NCI-H2171 (cell line): ENCODE measurements around the gene TMEM207.

ENCODE experiments used
- DNase-seq: peaks from one replicate; lab custom pipeline; 2025; lab: John Stamatoyannopoulos, UW

TMEM207 gene

GRCh38 chr3:190444006-190444405 is 5.7 kb downstream of the TMEM207 start:
- no peak for DNase-seq

DNA sequence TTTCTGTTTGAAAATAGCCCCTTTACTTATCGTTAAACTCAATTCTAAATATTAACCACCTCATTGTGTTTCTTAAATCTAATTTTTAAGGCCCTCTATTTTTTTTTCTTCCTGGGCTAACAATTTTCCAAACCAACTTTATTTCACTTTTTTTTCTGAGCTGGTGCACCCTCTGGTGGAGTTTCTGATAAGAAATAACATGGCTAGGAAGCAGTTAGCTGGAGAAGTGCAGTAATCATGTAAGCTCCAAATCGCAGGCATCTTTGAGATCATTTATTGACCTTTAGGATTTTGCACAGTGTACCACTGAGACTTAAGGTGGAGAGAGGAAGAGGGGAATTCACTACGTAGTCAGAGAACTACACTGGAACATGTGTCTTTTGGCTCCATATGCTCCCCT is 6.4 kb downstream of the TMEM207 start:
- no peak for DNase-seq

DNA sequence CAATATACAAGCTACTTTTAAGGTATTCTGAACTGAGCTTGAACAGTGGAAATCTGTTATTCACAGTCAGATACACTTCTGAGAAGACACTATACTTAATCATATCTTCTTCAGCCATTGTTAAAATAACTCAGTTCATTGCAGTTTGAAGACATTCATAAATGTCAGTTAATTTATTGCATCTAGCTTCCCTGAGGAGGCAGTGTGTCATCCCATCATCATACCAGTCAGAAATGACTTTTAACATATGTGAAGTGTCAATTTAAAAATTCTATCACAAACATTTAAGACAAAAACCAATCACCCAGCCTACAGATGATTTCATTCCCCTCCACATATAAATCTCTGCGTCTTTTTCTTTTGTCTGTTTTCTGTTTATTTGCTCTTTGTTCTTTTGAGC is 7.5 kb downstream of the TMEM207 start:
- no peak for DNase-seq

DNA sequence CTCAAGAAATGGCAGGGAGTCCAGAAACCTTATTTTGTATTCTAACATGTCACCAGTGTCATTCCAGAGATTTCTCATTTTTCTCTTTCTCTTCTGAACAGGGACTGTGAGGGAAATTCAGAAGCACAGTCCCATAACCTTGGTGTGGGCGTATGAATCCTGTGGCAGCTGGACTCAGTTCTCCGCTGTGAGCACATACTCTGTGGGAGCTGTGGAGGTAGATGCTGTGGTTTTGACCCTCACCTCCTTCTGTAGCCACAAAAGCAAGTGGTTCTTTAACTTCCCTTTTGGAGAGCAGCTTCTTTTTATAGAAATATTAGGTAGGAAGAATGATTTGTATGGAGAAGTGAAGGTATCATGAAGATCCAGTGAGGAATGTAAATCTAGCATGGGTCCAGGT is 13.4 kb downstream of the TMEM207 start:
- DNase-seq = no peak

DNA sequence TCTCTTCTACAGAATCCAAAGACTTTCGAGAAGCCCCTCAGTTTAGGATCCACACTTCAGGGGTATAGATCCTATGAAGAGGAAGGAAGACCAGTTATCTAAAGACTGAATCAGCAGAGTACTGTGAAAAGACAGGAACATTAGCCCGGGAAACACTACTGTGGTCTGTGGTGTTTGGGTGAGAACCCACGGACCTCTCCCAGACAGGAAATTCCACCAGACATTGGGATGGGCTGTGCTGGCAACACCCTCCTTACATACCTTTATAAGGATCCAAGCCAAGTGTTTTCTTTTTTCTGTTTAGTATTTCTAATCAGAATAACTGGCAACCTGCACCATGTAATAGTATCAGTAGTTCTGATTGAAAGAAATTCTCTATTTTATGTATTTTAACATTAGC is 14.1 kb downstream of the TMEM207 start:
- DNase-seq = no peak

DNA sequence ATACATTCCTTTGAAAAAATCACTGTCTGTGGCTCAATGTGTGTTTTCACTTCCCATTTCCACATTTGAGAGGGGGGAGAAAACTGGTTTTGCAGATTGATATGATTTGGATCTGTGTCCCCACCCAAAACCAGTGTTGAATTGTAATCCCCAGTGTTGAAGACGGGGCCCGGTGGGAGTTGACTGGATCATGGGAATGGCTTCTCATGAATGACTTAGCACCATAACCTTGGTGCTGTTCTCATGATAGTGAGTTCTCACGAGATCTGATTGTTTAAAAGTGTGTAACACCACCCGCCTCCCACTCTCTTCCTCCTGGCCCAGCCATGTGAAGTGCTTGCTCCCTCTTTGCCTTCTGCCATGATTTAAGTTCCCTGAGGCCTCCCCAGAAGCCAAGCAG is 16.1 kb downstream of the TMEM207 start:
- no peak for DNase-seq

DNA sequence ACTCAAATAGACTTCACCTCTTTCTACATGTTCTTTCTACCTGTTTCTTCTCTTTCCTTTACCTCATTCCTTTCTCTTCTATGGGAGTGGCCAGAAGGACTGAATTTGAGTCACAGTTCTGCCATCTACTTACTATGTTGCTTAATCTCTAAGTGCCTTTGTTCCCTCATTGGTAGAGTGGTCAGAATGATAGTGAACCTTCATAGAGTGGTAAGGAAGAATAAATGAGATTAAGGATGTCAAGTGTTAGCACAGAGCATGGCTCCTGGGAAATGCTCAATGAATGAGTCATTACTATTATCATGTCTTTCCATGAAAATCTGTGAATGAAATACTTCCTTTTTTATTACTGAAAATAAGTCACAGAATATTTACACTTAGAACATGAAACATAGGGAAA is 17.5 kb downstream of the TMEM207 start:
- no peak for DNase-seq

DNA sequence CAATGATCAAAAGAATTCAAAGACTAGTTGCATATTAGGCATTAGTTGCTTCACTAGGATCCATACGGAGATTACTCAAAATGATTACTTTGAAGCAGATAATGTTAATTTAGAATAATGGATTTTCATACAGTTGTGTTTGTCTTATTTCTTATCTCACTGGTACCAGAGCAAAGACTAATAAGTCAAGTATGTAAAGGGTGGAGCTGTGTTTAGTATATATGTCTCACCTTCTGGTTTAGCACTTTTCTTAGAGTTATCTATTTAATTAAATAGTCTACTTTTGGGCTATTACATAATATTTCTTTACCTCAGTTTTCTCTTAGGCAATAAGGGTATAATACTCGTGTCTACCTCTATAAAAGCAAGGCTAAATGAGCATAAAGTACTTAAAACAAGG is 18.8 kb downstream of the TMEM207 start:
- no peak for DNase-seq

GRCh38 chr3:190429681-190430080 is 20.0 kb downstream of the TMEM207 start:
- no peak for DNase-seq

DNA sequence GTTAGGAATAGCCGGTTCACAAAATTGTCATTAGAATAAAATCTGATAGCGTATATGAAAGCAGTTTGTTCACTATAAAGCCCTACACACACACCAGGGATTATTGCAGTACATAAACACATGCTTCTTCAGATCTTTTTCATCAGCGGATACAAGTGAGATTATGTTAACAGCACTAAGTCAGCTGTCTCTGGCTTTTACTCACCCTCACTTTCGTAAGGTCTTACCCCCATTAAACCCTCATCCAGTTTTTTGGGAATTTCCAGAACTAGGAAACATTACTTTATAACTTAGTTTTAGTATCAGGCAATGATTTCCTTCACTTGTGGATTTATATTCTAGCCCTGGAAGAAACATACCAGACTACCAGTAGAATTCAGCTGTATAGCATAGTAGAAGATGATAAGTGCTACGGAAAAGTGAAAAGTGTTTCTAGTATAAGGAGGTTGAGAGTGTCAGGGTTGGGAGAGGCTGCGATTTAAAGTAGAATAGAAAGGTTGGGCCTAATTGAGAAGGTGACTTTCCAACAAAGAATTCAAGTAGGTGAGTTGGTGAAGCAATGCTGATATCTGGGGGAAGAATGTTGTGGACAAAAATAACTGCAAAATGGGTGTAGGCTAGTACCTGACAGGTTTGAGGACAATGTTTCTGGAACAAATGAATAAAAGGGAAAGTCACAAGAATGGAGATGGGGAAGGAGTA is 22.7 kb downstream of the TMEM207 start:
- DNase-seq = no peak

DNA sequence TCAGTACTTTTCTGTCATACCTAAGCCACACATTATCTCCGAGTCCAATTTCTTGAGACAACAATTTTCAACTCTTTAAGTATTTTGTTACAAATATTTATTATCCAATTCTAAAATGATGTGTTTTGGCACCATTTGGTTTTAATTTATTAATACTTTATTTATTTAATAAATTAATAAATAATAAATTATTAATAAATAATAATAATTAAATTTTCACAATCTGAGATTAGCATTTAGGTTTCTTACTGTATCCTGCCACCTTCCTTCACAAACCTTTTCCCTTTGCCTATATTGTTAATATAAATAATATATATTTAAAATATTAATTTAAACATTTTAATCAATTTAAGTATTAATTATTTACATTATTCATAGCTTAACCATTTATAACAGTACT is 23.9 kb downstream of the TMEM207 start:
- DNase-seq = no peak

DNA sequence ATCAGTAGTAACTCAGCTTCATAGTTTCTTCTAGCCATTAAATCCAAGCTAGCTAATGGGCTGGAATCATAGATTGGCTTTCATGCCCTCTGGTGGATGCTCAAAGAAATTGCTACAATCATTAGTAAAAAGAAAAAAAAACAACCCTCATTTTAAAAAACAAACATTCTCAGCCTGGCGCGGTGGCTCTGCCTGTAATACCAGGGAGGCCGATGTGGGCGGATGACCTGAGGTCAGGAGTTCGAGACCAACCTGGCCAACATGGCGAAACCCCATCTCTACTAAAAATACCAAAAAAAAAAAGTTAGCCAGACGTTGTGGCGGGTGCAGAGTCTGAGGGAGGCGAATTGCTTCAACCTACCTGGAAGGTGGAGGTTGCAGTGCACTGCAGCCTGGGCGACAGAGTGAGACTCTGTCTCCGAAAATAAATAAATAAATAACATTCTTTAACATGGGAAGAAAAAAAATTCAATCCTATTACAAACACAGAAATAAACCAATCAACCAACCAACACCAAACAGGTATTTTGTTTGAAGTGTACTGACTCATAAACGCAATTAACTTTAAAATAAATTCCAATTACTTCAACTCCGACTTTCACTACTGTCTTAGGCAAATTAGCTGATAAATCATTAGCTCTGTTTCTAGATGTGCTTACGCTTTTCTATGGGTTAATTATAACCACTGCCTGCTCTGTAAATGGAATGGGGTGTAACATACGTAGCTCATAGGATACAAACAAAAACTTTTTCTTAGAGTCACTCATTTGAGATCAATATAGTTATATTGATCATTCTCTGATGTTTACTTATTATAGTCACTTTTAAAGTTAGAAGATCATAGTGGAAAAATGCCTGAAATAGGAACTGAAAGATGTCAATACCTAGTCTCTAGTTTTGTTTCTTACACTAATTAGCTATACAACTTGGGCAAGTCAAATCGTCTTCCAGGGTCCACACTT is 24.9 kb downstream of the TMEM207 start:
- DNase-seq = peak; percentile 35

- DNase-seq = no peak
These were observed 25.6 kb downstream of the TMEM207 start for GRCh38 chr3:190424108-190424477.

GRCh38 chr3:190414297-190414696 is 35.4 kb downstream of the TMEM207 start:
- DNase-seq = no peak

- DNase-seq = no peak
These were observed 45.0 kb downstream of the TMEM207 start for GRCh38 chr3:190404715-190405114.

- no peak for DNase-seq
These were observed 47.7 kb downstream of the TMEM207 start for GRCh38 chr3:190401963-190402362.

- DNase-seq = no peak
These were observed 50.0 kb downstream of the TMEM207 start for GRCh38 chr3:190399677-190400076.

DNA sequence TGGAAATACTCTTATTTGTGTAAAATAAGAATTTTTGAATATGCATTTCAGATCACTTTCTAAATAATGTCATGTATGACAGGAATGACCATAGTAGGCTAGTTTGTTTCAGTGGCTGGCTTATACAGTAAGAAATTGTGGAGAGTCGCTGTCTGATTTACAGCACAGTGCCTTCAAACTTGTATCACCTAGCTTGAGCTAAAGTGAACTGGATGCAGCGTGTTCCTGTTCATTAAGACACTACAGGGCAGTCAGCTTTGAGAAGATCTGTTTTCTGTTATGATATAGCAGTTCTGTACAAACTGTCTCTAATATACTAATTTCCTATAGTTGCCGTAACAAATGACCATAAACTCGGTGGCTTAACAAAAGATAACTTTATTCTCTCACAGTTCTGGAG is 51.8 kb downstream of the TMEM207 start:
- no peak for DNase-seq

DNA sequence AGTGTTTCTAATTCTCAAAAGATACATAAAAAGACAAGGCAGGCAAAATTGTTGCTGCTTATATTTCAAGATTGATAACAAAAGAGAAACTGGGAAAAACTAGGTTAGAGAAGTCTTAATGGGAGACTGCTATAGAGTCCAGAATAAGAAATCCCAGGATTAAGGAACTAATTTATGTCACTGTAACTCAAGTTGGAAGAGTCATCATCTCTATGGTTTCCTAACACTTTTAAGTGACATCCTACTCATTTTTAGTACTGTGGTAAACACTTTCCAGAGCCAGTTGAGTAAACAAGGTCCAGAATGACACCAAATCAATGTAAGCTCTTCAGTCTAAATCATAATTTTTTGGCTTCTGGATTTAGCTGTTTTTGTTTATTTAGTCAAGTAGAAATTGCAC is 53.7 kb downstream of the TMEM207 start:
- DNase-seq = no peak

DNA sequence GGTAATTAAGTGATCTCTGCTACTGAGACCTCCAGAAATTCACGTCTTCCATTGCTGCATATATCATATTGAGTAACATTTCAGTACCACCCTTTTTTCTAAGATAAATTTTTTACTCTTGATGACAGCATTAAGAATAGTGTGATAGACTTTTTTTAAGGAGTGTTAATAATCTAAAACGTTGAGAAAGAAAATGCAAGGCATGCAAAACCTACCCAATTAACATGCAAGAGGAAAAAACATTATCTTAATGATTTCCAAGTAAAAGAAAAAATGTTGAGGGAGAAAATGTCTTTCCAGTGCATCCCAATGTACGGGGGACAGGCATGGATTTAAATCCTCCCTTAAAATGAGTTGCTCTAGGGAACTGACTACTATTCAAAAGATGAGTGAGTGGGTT is 61.0 kb downstream of the TMEM207 start:
- DNase-seq = no peak

- no peak for DNase-seq
These were observed 62.0 kb downstream of the TMEM207 start, which contains the start of gene CLDN16 for GRCh38 chr3:190387578-190388213. Gene CLDN16 (plus strand): TSS chr3:190388163. CDS start chr3:190388330, 167 bp downstream.

DNA sequence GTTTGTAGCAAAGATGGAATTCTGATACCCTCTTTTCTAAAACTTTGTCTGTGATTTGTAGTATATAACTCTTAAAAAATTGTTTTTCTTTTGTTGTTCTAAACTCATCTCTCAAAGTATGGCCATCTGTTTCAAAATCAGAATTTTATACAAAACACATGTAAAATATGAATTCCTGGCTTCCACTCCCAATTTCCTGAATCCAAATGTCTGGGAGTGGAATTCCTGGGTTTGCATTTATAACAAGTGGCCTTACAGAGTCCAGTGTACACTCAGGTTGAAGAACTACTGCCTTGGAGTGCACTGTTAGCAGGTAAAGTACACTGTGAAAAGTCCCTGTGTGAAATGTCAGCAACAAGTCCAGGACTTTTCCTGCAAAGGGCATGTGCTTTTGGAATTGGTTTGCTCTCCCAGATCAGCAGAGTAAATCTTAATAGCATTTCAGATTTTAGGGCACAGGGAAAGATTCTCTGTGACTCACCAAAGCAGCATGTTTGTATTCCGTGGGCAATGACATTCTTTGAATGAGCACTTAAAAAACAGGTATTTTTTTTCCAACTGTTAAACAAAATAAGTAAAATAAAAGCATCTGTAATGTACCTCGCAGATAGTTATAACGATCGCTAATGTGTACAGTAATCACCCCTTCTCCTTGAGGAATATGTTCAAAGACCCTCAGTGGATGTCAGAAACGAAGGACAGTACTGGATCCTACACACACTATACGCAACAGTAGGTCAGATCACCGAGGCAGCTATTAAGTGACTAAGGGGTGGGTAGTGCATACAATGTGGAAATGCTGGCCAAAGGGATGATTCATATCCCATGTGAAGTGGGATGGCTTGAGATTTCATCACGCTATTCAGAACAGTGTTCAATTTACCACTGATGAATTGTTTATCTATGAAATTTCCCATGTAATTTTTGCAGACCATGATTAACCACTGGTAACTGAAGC is 63.7 kb downstream of the TMEM207 start:
- no peak for DNase-seq
